SIG-M5 treated with dmso at 0.1 percent for 504 hours (cell line): ENCODE data around the gene TESK2.
"Not testable (repeated sequence)": the region's sequence is repeated elsewhere in the genome, so short reads cannot be mapped to it uniquely, and the experiment has no call there.

Experiments
- DNase-seq: peaks from one replicate; lab custom pipeline; 2025; ENCODE audit not compliant: unreplicated experiment; lab: John Stamatoyannopoulos, UW

TESK2 gene

GRCh38 chr1:45510036-45510971 is 19.3 kb upstream of the TESK2 start:
- DNase-seq, result peak; percentile 26

DNA sequence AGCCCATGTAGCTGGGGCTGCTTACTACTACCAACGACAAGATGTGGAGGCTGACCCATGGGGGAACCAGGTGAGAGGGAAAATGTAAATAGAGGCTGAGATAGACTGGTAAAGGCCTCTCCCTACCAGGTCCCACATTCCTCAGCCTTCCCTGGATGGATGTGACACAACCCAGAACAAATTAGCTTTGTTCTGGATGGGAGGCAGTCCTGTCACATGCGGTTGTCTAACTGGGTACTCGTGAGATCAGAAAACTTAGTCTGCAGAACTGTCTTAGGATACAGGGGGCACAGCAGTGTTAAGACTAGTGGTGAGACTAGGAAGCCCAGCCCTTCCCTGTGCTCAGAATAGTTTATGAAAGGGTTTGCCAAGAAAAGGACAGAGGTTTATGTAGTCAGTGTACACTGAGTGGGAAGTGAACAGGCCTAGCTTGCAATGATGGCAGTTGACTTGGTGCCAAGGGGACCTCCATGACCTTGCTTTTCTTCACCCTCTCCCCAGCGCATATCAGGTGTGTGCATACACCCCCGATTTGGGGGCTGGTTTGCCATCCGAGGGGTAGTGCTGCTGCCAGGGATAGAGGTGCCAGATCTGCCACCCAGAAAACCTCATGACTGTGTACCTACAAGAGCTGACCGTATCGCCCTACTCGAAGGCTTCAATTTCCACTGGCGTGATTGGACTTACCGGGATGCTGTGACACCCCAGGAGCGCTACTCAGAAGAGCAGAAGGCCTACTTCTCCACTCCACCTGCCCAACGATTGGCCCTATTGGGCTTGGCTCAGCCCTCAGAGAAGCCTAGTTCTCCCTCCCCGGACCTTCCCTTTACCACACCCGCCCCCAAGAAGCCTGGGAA is 17.6 kb upstream of the TESK2 start:
- DNase-seq, result no peak

- DNase-seq, result no peak
Measured at GRCh38 chr1:45507893-45508292, 16.9 kb upstream of the TESK2 start.

DNA sequence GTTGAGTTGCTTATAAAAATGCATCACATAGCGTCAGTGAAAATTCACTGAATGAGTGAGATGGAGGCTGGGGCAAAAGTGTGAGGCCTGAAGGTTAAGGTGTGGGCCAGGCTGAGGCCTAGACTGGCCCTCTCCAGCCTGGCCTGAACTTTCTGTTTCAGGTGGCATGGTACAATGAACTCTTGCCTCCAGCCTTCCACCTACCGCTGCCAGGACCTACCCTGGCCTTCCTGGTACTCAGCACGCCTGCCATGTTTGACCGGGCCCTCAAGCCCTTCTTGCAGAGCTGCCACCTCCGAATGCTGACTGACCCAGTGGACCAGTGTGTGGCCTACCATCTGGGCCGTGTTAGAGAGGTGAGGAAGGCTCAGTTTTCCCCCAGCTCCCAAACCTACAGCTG is 16.2 kb upstream of the TESK2 start:
- no peak for DNase-seq

- DNase-seq, result no peak
Measured at GRCh38 chr1:45503462-45504360, 12.7 kb upstream of the TESK2 start.

DNA sequence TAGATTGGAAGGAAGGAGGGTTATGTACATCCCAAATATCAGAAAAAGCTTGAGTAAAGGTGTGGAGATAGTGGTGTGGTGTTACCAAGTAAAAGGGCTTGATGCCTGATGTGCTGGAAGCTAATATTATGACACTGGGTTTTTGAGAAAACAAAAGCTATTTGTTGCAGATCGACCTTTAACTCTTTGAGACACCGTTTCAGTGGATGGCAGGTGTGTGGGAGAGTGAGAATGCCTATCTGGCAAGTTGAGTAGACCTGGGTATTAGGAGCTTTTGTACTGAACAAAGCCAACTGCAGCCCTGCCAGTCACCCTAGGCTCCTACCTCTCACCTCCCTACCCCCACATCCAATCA is 10.5 kb upstream of the TESK2 start:
- no peak for DNase-seq

GRCh38 chr1:45499415-45499769 is 8.4 kb upstream of the TESK2 start:
- DNase-seq, result no peak

- no peak for DNase-seq
Measured at GRCh38 chr1:45498279-45498678, 7.3 kb upstream of the TESK2 start.

- DNase-seq, result peak; percentile 35
Measured at GRCh38 chr1:45493116-45493697, 2.2 kb upstream of the TESK2 start.

DNA sequence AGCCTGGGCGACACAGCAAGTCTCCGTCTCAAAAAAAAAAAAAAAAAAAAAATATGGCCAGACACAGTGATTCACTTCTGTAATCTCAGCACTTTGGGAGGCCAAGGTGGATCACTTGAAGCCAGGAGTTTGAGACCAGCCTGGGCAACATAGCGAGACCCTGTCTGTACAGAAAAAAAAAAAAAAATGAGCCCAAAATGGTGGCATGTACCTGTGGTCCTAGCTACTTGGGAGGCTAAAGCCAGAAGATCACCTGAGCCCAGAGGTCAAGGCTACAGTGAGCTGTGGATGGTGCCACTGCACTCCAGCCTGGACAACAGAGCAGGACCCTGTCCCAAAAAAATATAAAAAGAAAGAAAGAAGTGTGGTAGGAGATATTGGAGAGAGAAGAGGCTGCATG is 1.7 kb upstream of the TESK2 start:
- no peak for DNase-seq

- DNase-seq, result no peak
Measured at GRCh38 chr1:45491487-45492260, 711 bp upstream of the TESK2 start.

DNA sequence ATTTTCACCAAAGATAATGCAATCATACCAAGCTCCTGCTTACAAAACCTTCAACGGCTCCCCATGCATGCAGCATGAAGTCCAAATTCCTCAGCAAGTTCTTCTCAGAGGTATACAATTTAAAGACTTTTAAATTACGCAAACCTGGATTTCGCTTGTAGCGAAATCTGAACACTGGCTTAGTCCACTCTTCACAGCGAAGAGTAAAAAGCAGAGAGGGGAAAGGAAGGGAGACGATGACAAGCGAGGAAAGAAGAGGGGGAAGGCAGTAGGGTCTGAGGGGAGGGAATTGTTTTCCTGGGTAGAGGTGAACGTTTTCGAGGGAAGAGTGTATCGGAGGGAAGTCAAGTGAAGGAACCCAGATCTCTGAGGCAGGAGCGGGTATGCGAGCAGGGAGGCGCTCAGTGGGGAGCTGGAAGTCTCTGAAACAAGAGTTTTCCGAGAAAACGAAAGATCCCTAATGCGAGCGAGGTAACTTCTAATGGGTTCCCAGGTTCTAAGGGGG is 790 bp downstream of the TESK2 start:
- DNase-seq, result no peak

GRCh38 chr1:45489379-45489778 is 1.6 kb downstream of the TESK2 start:
- not testable (repeated sequence) for DNase-seq

- DNase-seq, result no peak
Measured at GRCh38 chr1:45488666-45489377, 2.1 kb downstream of the TESK2 start.

GRCh38 chr1:45485949-45486348 is 5.0 kb downstream of the TESK2 start:
- no peak for DNase-seq

- no peak for DNase-seq
Measured at GRCh38 chr1:45479039-45479748, 11.8 kb downstream of the TESK2 start.

GRCh38 chr1:45478121-45478814 is 12.7 kb downstream of the TESK2 start:
- no peak for DNase-seq

DNA sequence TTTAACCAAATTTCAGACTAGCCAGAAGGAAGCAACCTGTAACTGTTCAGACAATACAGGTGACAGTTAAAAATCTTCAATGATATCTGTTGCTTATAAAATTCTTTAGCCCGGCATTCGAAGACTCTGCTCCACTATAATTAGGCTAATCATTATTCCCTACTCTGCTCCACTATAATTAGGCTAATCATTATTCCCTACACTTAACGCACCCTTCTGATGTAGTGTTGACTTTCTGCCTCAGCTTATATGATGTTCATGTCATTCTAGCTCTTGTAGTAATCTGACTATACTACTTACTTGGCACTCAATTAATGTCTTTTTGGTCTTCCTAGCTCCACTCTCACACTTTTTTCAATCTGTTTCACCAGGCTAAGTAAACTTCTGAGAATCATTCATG is 13.3 kb downstream of the TESK2 start:
- no peak for DNase-seq
